HL-60/S4 treated with retinoic acid at 250 ng/mL for 4 days and 3 days (cell line): ENCODE data around the gene DPH5.
"Not testable (repeated sequence)": the region's sequence is repeated elsewhere in the genome, so short reads cannot be mapped to it uniquely, and the experiment has no call there.

ENCODE experiments used
- in situ Hi-C: fragments of 300-500 bp; cut with MboI; formaldehyde crosslinking; loops from 2 replicates; pipeline ENCODE4 v1.7.0; 2022; ENCODE audit warnings: low sequenced_read_pairs

The DPH5 gene

DNA sequence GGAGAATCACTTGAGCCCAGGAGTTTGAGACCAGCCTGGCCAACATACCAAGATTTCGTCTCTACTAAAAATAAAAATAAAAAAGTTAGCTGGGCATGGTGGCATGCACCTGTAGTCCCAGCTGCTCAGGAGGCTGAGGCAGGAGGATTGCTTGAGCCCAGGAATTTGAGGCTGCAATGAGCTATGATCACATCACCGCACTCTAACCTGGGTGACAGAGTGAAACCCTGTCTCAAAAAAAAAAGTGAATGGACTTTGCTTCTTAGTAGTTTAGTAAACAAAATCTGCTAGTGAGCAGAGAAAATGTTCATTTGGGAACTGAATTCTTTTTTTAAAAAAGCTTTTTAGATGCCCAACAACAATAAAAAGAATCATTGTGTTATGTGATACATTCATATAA lies 6.5 kb upstream of the DPH5 start:
- in situ Hi-C loops = not testable (repeated sequence)

DNA sequence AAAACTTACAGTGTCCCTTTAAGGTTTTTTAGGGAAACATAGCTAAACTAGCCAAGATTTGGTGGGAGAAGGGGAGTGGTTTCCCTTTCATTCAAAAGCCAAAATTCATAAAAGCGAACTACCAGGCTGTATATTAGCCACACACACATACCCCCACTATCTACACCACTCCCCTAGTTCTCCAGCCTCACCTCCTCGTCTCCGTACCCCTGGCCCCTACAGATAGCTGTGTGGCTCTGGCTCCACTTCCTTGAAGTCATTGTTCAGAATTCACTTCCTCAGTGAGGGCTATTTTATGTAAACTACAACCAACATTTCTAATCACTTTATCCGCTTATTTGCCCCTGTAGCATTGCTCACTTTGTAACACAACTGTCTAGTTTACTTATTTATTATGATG lies 5.3 kb upstream of the DPH5 start:
- in situ Hi-C loops = no loop called here

DNA sequence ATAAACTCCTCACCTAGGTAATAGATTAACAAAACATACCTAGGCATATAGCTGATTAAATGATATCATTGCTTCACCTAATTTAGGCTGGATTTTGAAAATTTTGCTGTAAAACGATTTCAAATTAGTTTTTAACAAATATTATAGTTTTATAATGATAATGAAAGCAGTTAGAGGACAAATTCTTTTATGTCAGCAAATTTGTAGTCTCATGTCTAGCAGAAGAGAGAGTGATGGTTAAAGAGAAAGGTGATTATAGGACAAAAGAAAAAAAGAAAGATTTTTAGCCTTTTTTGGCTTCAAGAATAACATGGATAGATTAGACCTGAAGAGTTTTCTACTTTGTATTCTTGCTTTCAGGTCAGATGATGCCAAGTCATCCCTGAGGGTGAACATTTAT lies 3.6 kb upstream of the DPH5 start:
- in situ Hi-C loops = no loop called here

DNA sequence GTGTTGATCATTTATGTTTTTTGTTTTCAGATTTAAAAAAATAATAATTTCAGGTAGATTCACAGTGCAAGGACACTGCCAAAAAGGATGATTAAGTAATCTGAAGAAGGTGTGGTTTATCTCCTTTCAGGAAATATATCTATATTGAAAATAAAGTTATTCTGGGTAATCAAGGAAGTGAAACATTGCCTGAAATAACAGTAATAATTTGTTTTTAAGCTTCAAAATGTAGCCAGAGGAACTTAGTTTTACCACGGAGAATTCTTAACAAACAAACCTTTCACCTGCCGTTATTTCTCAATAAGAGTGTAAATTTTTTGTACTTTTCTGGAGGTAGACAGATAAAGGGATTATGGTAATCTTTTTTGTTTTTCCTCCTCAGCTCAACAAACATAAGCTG lies 2.9 kb upstream of the DPH5 start:
- in situ Hi-C loops = no loop called here

DNA sequence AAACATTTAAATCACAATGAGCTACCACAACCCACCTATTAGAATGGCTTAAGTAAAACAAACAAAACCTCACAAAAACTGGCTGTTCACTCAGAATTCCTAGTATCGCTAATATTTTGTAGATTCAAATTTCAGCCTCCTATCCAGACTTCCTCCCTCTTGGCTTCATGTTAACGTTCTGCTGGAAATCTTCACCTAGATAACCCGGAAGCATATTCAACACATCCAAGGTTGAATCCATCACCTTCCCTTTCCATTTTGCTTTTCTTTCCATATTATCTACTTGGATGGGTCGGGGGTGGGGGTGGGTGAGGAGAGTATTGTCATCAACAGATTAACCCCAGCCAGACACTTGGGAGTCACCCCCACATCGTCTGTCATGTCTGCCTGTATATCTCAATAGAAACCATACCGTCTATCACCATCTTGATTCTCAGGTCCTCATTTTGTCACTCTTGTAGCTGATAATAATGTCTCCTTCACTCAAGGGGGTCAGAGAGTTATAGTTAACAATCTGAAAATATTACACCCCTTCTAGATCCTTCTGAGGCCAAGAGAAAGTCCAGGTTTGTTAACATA lies 1.7 kb upstream of the DPH5 start:
- in situ Hi-C loops = no loop called here

DNA sequence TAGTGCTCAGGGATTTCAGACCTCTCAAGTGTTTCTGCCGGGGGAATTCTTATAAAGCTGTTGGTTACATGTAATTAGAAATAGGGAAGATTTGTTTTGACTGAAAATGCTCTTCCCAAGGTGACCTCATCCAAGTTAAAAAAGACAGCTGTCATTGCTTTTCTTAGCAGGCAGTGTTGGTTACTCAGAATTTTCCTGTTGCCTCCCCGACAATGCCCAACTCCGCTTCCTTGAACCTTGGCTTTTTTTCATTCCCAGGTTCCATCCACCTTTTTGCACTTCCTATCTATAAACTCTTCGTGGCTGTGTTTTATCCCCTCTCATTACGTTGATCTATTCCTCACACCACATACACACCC lies 825 bp upstream of the DPH5 start:
- in situ Hi-C loops = no loop called here

DNA sequence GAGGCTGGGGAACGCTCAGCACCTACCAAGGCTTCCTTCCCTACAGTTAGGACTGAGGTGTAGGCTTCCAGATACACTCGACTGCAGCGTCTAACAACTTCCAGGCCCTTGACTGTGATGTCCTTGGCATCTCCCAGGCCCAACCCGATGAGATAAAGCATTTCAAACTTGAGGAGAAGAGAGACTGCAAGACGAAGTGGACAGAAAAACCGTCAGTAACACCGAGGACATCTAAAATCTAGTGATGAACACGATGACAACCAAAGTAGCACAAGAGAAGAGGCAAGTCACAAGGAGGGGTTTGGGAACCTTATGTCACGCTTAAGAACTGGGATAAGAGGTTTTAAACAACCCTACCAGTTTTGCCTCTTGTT lies 314 bp downstream of the DPH5 start:
- in situ Hi-C loops = no loop called here

DNA sequence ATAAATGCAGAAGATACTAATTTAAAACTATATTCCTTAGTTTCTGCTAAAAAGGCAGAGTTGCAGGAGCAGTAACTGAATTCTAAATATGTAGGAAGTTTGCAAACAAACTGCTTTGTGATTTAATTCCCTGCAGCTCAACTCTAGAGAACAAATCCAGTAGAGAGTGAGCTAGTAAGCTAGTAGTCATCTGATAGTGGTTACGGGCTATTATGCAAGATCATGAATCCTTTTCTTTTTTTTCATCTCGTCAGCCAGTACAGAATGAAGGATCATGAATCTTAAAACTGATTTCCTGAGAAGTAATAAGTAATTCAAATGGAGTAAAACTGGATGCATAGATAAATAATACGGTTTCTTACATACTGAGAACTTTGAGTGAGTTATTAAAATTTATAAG lies 3.3 kb downstream of the DPH5 start:
- in situ Hi-C loops = no loop called here

DNA sequence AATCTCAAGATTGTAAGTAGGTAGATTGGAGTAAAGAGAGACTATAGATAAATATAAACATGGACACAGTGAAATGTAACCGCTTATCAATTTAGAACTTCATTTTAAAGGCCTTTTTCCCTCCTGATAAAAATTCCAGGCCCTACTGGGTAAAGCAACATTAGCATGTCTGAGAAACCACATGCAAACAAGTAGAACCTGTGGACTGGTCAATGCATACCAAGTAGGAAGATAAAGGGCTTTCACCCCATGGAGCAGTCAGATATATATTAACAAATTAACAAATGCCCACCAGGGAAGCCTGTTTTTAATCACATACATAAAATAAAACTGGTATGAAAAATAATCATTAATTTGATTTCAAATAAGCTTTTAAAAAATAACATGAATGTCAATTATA lies 8.1 kb downstream of the DPH5 start:
- in situ Hi-C loops = no loop called here

DNA sequence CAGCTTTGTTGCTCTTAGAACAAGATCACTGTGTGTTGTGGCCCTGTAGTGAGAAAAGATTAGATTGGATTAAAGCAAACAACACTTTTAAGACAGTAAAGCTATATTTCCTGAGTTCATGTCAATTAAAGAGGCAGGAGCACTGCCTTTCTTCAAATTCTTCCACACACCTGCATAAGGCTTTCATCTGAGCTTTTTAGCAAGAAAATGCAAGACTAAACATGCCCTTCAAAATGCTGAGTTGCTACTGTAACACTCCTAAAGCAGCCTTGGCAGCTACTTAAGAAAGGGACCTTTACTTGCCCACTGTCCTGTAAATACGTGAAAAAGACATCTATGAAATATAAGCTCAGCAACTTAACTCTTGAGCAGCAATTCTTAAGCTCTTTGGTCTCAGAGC lies 11.8 kb downstream of the DPH5 start:
- in situ Hi-C loops = no loop called here

DNA sequence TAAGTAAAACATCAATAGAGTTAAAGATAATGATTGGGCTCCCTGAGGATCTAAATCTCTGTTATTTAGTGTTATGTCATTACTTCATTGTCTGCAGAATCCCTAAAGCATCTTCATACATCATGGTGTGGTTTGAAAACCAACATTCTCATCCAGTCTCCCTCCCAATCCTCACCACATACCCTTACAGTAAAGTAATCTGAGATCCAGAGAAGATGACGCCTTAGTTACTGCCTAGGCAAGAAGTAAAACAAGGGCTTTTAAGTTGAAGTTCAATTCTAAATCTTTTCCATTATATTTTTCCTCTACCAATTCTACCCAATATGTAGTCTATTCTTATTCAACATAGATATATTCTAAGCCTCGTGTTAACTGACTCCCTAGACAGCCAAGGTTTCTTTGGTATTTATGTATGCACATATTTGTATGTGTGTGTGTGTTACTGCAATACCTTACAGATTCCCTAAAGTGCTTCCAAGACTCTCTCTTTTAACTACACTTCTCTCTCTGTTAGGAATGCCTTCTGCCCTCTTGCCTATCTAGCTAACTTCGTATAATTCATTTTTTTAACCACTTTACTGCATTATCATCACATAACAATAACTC lies 17.3 kb downstream of the DPH5 start:
- in situ Hi-C loops = no loop called here

DNA sequence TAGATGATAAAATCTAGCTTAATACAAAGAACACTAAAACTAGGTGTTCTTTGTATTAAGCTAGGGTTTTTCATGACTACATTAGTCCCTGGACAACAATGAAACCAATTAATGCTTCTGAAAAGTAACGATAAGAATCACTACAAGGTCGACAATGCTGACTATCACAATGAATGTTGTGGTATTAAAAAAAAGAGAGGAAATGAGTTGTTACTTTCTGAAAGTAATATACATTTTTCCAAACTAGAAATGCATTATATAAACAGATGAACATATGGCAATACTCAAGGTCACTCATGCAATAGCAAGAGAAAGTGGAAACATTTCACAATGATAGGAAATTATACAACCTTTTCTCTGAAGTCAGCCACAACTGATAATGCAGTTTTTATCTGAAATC lies 19.0 kb downstream of the DPH5 start:
- in situ Hi-C loops = no loop called here

DNA sequence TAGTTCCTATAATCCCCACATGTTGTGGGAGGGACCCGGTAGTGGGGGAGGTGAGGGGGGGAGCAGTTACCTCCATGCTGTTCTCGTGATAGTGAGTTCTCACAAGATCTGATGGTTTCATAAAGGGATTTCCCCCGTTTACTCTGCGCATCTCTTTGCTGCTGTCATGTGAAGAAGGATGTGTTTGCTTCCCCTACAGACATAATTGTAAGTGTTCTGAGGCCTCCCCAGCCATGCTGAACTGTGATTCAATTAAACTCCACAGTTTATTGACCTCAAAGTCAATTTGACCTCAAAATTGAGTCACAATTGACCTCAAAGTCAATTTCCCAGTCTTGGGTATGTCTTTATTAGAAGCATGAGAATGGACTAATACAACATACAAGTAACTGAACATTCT lies 19.7 kb downstream of the DPH5 start:
- in situ Hi-C loops = no loop called here

DNA sequence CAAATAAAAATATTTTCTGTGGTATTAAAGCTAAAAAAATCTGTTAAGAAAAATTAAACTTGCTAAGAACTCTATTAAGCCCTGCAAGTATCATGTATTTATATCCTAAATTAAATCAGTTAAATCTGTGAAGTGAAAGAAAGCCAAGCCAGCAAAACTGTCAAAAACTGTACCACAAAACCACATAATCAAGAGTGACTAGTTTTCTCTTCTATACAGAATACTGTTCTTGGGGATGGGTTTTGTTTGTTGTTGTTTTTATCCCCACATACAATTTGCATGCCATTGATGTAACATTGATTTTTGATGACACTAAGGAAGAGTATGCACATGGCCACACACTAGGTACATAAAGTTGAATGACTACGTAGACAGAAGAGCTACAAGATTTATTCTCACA lies 20.4 kb downstream of the DPH5 start:
- in situ Hi-C loops = no loop called here

DNA sequence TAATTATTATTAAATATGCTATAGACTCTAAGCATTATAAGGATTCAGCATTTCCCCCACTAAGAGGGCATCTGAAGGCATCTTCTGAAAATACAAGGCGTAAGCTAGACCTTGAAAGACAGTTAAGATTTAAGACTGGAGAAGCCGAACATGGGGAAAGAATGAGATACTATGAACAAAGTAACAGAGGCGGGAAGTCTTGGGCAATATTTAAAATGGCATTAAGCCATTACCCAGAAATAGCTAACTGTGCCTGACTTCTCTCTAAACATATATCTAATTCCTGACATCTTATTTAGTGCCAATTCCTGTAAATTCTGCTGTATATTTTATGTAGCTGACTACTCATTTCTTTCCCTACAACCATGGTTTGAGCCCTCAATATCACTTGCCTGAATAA lies 20.9 kb downstream of the DPH5 start:
- in situ Hi-C loops = no loop called here

DNA sequence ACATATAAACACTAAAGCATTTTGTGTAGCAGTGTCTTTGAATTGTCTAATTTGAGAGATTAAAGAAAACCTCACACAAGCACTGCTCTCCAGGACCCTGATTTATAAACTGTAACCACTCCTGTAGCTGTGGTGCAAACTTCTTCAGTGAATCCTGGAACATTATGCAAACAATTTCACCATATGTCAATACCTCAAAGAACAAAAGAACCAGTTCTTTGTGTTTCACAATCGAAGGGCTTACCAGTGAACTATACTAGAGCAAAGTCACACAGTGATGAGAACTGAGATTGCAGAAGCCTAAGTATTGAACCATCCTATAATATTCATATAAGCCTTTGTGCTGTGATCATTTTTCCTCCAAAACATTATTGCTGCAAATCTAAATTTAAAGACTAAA lies 21.5 kb downstream of the DPH5 start:
- in situ Hi-C loops = no loop called here

DNA sequence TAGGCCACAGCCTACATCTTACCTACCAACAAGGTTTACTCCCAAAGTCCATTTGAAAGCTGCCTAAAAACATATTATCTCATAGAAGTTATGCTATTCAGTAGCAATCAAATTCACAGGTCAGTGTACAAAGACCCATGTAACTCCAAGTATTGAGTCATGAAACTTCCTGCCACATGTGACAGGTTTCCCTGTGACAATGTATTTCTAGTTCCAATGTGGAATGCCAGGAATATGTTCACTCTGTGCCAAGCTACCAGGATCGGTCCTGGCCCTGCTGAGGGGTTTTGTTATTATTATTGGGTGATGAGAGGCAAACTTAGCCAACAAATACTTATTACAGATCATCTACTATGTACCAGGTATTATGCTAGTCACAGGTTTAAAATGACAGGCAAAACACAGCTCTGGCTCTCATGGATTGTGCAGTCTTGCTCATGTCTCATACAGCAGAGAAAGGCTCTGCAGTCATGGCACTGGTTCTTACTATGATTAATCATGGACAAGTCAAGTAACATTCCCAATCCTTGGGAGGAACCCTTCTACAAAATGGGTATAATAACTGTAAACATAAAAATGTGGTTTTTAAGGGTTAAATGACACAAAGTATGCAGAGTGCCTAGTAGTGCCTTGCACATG lies 22.5 kb downstream of the DPH5 start:
- in situ Hi-C loops = no loop called here

DNA sequence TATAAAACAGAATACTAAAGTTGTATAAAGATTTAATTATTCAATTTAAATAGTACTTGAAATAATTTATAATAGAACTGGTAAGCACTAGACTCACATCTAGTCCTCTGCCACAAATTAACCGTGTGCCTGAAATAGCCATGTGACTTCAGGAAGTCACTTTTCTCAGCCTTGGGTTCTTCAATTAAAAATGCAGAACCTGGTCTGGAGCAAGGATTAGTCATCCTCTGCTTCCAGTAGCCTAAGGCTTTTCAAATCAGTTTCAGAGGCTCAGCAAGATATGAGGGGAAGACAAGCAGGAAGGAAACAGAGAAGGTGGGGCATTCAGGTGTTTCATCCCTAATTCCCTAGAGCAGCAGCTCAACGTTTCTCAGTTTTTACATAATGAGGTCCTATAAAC lies 23.0 kb downstream of the DPH5 start:
- in situ Hi-C loops = no loop called here

DNA sequence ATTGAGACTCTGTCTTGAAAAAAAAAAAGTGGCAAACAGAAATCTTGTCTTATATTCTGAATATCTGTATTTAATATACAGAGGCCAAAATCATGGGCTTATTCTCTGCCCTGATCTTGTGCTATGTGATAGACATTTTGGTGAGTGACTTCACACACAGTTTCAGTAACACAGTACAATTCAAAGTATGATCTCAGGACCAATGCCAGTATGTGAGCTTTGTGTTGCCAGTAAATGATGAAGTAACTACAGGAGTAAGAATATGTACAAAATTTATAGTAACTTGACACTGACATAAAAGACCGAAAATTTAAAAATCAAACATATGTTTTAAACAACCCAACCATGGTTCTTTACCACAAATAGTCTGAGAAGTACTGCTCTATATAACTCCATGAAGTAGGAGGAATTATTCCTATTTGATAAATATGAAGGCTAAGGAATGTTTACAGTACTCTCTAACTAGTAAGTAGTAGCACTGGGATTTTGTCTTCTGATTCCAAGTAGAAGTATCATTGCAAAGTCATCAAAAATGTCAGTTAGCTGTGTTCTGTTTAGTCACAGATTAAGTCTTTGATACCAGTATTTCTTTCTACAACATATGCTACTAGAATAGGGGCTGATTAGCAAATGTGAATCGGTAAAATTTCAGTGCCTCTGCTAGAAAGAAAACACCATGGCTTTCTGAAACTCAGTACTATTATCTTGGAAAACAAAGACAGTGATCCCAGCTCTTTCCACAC lies 25.3 kb downstream of the DPH5 start:
- in situ Hi-C loops = no loop called here

DNA sequence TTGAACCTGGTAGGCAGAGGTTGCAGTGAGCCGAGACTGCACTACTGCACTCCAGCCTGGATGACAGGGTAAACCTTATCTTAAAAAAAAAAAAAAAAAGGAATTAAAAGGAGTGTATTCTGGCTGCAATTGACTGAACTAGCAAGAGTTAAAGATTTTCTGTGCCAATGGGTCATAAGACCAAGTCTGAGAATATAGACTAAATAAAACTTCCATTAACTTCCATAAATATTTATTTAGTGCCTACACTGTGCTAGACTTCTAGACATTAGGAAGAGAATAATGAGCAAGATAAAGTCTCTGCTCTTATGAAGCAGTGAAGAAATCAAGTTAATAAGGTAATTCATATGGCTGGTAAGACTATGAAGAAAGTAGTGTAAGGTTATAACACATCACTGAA lies 27.2 kb downstream of the DPH5 start:
- in situ Hi-C loops = no loop called here

DNA sequence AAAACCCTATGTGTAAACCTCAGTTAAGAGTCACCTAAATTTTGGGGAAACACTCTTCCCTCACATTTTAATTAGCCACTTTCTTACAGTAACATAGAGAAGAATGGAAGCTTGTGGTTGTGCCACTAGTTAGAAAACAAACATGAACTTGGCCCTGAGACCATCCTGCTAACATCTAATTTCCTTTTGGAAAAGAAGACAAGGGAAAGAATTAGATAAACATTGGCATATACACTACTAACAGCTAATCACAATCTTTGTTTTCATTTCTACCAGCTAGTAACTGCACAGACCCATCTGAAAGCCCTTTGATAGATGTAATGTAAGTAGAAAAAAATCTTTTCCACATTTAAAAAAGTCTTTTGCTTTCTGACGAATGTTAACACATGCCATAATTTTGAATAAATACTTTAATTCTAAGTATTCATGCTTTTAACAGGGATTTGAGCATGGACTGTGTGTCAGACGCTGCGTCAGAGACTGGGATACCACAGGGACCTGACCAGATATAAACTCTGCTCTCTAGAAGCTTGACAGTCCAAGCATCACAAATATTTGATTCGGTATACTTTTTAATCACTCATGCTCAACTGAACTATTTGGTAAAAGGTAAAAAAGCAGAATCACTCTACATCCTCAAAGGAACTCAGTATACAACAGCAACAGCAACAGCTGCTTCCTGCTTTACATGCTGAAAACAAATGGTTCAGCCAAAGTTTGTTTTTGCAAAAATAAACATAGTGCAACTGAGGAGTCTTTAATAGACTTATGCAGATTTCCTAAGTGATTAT lies 30.2 kb downstream of the DPH5 start:
- in situ Hi-C loops = no loop called here
